Thyroid gland (tissue), 4 donors: ENCODE measurements around the gene MEMO1.

Experiments
- POLR2A ChIP-seq, 2 donors: fragments of 450-650 bp; IDR thresholded peaks; one replicate each; pipeline ENCODE4 v1.6.1; 2017; ENCODE audit warnings: antibody characterized with exemption in 2 of 2, mild to moderate bottlenecking in 2 of 2, moderate library complexity in 1 of 2
- TF ChIP-seq, protein P1 (sequence below), 6 experiments: fragments of 200-600 bp in 3 of 6; fragments of 450-650 bp in 3 of 6; sonication (generic) in 3 of 6; IDR thresholded peaks; one replicate each; pipeline ENCODE4 v1.5.1; 2016 to 2019; ENCODE audit warnings: antibody characterized with exemption in 6 of 6, mild to moderate bottlenecking in 2 of 6, inconsistent platforms in 1 of 6, moderate library complexity in 1 of 6

GRCh38 chr2:31919499-31919898 lies 91.3 kb downstream of the MEMO1 start:
- TF ChIP-seq, protein P1, sequence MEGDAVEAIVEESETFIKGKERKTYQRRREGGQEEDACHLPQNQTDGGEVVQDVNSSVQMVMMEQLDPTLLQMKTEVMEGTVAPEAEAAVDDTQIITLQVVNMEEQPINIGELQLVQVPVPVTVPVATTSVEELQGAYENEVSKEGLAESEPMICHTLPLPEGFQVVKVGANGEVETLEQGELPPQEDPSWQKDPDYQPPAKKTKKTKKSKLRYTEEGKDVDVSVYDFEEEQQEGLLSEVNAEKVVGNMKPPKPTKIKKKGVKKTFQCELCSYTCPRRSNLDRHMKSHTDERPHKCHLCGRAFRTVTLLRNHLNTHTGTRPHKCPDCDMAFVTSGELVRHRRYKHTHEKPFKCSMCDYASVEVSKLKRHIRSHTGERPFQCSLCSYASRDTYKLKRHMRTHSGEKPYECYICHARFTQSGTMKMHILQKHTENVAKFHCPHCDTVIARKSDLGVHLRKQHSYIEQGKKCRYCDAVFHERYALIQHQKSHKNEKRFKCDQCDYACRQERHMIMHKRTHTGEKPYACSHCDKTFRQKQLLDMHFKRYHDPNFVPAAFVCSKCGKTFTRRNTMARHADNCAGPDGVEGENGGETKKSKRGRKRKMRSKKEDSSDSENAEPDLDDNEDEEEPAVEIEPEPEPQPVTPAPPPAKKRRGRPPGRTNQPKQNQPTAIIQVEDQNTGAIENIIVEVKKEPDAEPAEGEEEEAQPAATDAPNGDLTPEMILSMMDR (IDR thresholded peaks at IDR 0.05): no peak
- no peak for TF ChIP-seq POLR2A (IDR thresholded peaks at IDR 0.05)
